GM19324 (cell line): ENCODE data around the gene CNPY4.

Experiments
- ATAC-seq: cut with Tn5 transposase; IDR thresholded peaks from one replicate; pipeline ENCODE4 v1.9.1; 2021; ENCODE audit warnings: mild to moderate bottlenecking, moderate library complexity; ENCODE audit not compliant: unreplicated experiment, low FRiP score

Gene CNPY4

DNA sequence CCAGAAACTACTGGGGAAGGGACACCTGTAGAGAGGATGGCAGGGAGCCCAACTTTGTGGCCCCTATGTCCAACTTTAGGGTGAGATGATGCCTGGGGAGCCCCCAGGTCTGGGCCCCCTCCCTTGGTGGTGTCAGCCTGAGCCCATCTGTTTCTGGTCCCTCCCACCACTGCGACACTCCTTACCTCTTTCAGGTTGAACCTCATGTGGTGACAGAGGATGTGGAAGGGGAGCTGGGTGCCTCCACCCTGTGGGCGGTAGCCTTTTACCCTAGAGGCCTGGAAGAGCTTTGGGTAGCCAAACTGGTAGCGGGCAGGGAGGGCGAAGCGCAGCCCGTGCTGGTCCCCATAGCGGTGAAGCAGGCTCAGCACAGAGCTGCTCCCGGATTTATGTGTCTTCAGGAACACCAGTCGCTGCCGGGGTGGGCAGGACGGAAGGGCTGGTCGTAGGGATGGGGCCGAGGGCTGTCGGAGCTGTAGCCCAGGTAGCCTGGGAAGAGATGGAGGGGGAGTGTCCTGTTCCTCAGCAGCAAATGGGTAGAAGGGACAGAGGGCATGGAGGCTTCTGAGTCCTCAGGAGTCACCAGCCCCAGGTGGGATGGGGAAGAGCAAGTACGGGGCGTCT, 47.0 kb downstream of the CNPY4 start:
- no peak for ATAC-seq

DNA sequence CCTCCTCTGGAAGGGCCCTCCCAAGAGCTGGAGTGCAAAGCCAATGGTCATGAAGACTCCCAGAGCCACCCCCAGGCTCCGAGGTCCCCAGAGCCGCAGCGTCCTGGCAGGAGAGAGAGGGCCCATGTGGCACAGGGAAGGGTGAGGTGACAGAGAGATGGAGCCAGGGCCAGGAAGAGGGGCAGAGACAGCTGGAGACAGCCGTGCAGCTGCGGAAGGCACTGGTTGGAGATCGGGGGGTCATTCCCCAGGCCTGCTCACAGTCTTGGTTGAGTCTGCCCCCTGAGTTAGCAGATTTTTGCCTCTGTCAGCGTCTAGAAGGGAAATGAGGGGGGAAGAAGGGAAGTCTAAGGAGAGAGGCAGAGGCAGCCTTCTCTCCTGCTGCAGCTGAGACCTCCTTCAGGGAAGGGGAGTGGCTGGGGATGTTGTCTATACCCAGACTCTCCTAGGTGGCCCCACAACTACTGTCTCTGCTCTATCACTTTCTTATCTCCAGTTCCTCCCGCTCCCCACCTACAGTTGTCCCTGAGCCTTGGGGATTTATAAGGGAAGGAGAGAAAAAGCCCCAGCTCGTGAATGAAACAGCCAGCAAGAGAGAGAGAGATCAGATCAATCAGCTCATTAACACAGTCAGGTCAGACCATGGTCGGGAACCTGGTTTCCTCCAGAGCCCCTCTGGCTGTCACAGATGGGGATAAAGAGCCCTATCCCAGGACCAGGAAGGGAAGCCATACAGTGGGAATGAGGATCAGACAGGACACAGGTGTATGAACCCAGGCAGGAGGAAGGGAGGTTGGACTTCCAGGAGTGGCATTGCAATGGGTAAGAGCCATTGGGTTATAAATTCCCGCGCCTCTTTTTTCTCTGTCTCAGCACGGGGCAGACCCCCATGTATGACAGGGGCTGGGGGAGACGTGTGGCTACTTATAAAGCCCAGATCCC, 47.8 kb downstream of the CNPY4 start:
- ATAC-seq: no peak

DNA sequence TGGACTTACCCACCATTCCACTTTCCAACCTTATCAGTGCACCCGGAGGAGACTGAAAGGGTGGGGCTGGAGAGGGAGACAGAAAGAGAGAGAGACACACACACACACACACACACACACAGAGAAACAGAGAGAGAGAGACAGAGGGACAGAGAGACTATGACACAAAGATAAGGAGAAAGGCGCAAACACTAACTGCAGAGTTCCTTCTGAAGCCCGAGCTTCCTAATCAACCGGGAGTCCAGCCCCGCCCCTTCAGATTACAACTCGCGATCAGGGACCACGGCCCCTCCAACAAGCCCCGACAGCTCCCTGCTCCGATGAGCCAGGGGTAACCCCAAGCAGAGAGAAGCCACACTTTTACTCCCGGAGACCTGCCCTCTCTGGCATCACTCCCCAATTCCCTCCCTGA, 48.5 kb downstream of the CNPY4 start:
- no peak for ATAC-seq

DNA sequence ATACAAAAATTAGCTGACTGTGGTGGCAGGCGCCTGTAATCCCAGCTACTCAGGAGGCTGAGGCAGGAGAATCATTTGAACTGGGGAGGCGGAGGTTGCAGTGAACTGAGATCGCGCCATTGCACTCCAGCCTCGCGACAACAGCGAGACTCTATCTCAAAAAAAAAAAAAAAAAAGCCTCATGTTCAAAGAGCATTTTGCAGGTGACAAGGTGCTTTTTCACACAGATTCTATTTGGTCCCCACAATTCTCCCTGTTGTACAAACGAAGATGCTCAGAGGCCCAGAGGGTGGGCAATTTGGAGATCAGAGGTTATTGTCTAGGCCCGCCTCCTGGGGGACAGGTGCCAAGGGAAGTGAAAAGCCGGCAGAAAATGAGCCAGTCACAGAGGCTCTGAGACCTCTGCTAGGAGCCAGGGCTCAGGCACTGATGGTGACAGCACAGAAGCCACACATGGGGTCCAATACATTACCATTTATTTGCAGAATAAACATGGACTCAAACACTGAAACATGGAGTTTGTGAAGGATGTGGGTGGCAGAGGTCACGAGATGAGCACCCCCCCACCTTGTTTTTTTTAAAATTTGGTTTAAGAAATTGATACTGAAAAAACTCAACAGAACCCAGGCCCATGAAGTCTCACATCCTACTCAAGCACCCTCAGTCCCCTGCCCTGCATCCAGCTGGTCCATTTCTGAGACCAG, 49.9 kb downstream of the CNPY4 start:
- no peak for ATAC-seq

DNA sequence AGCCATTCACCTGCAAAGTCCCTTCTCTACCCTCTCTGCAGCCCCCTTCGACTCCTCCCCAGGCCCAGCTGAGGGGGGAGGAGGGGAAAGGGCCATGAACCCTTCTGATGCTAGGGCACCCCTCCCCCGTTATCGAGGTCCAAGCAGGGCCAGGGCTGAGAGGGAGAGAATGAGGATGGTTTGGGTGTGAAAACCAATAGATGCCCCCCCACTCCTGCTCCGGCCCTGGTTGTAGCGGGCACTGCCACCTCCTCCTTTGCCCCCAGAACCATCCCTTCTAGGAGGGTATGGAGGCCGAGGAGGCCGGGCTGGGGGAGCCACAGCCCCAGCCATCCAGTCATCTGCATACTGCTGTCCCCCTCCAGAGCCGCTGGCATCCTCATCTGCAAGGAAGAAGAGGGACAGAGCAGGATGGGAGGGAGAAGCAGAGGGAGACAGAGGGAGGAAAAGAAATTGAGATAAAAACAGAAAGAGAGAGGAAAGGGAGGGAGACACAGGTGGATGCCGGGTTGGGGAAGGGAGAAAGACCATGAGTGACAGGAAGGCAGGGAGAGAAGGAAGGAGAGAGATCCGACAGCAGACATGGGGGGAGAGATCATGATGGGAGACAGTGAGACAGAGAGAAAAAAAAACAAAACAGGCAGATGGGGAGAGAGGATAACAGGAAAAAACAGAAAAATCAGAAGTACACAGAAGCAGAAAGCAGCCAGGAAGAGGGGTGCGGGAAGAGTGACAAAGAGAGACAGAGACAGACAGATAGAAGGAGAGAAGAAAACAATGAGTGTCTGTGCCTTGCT, 50.9 kb downstream of the CNPY4 start:
- no peak for ATAC-seq

DNA sequence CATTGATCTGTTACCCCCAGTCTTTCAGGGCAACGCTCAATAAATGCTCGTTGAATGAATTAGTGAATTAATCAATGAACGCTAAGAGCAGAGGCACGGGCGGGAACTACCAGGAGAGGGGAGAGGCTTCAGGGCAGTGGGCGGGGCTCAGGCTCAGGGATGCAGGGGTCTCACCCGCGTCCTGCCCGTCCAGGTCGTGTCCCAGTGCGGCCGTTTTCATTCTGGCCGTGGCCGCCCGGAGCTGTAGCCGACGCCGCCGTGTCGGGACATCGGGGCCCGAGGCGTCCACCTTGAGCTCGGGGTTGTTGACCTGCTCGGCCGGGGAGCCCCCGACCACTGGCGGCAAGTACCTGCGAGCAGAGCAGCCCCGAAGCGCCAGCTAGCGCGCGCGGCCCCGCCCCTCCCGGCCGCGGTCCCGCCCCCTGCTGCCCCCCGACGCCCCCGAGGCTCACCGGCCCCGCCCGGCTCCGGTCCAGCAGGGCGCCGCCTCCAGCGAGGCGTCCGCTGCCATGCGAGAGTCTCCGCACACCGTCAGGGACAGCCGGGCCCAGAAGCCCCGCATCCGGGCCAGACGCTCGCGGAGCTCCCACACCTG, 51.8 kb downstream of the CNPY4 start:
- no peak for ATAC-seq

DNA sequence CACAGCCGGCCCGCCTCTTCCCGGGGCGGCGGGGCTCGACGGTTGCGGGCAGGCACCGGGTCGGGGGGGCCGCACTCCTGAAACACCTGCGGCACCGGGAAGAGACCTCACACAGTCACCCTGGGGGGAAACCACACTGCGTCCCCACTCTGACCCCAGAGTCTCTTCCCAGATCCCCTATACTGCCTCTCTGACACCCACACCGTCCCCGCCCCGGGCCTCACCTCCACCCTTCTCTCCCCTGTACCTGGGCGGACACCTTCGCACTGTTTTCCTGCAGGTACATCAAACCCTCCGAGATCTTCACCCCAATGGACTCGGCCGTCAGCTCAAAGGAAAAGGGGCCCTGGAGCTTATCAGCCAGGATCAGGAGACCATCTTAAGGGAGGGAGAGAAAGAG, 52.4 kb downstream of the CNPY4 start:
- no peak for ATAC-seq

DNA sequence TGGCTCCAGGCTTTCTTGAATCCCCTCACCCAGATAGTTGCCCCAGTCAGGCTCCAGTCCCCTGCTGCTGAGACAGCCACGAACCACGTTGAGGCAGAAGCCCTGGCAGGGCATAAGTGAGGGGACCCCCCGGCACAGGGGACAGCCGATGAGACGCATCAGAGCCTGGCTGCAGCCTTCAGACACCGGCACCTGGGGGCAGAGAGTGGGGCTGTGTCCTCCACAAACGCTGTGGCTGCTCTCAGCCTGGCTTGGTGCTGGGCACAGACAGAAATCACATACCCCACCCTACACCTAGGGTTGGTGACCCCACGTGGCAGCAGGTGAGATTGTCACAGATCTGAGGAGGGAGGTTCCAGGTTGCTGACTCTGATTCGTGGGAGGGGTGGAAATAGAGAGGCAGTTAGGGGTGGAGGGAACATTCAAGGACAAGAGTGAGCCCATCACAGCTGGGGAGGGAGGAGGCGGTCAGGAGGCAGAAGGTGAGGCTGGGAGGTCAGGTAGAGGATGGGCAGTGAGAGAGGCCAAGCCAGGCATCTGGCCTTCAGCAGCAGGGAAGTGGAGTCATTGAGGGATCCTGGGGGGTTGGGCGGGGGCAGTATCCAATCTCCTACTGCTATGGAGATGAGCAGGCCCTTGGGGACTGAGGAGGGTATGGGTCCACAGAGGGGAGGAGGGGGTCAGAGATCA, 54.5 kb downstream of the CNPY4 start:
- no peak for ATAC-seq

DNA sequence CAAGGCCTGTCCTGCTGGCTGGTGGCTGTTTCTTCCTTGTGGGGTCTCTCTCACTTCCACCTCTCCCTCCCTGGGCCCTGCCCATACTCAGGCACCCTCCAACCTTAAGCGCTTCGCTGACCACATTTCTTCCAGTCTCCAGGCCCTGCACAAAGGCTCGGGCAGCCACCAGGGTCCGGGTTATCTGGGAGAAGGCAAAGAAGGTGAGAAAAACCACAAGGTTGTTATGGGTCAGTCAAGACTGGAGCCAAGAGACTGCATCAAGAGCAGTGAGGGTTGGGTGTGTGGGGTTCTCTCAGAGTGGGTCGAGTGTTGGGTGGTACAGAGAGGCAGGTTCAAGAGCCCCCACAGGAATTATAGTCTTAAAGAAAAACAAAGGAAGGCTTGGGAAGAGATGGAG, 55.1 kb downstream of the CNPY4 start:
- ATAC-seq: no peak
